ENCODE data around the gene RGS6.

GRCh38 chr14:72466325-72466724 lies 534.1 kb downstream of the RGS6 start:
- TF ChIP-seq POLR2A (IDR thresholded peaks at IDR 0.05; ENCODE audit: low read depth, low read length) (no peak), POLR2AphosphoS5 (IDR thresholded peaks at IDR 0.05; ENCODE audit: low read depth, low read length) (no peak), TAF1 (IDR thresholded peaks at IDR 0.05; ENCODE audit: borderline replicate concordance, low read depth, low read length) (no peak)

Data from GM12892 (cell line).